Right ventricle myocardium superior (tissue), 1 donor: ENCODE data around the gene FDXACB1. TPM values are rescaled to one million over a fixed set of nuclear protein-coding genes. Genes with fewer than 3 reads are reported as not detected.

Experiments used
- ATAC-seq: fragments of 200-7000 bp; cut with Tn5 transposase; one replicate; pipeline ENCODE4 v1.9.1; 2020; ENCODE audit warnings: mild to moderate bottlenecking; ENCODE audit not compliant: poor library complexity
- DNase-seq: peaks from one replicate; pipeline ENCODE4 v3.0.0-alpha.2; 2020
- intact Hi-C: fragments of 100-400 bp; cut with DNase I; formaldehyde crosslinking; loops from one replicate; pipeline ENCODE4 v1.11.2; 2022
- total RNA-seq: library from RNA; stranded (reverse); fragmentation: NEBNext Ultra II Directional; extraction: Animal tissue kit (Norgen Biotek cat#: 25700); gene quantifications from one replicate; pipeline ENCODE4 v1.2.1, GENCODE V29; 2021
- donor health status: DM: no; HTN: yes; CAD: no; lungs with severe emphysema.

The FDXACB1 gene
- total RNA-seq, 1 donor from 2014 or later, result 0.86 TPM

GRCh38 chr11:111829185-111829968, 49.6 kb downstream of the FDXACB1 start:
- DNase-seq (no peak), ATAC-seq (no peak)
- intact Hi-C loops, result no loop called here

GRCh38 chr11:111826322-111826950, 52.5 kb downstream of the FDXACB1 start:
- no peak for DNase-seq
- ATAC-seq, result no peak
- intact Hi-C loops, result no loop called here

Other genes starting within 250 kb of the FDXACB1 start
- gene PPP2R1B, start 112.8 kb downstream of the FDXACB1 start, total RNA-seq, result 7.7 TPM
- gene ALG9, start 7.6 kb downstream of the FDXACB1 start, total RNA-seq, result 12.4 TPM
- gene CFAP68, start 376 bp upstream of the FDXACB1 start, total RNA-seq, result 32.4 TPM
- gene CRYAB, start 32.6 kb upstream of the FDXACB1 start, total RNA-seq, result 6,403 TPM
- 42.4 TPM for gene HSPB2, start 33.6 kb upstream of the FDXACB1 start, total RNA-seq
- 1.7 TPM for gene C11orf52, start 39.7 kb upstream of the FDXACB1 start, total RNA-seq
- gene DIXDC1, start 58.2 kb upstream of the FDXACB1 start, total RNA-seq, result 19.3 TPM
- 154 TPM for gene DLAT, start 146.2 kb upstream of the FDXACB1 start, total RNA-seq
- 1.3 TPM for gene PIH1D2, start 194.9 kb upstream of the FDXACB1 start, total RNA-seq
- gene NKAPD1, start 195.1 kb upstream of the FDXACB1 start, total RNA-seq, result 6.5 TPM
- 173 TPM for gene TIMM8B, start 207.6 kb upstream of the FDXACB1 start, total RNA-seq
- 255 TPM for gene SDHD, start 207.7 kb upstream of the FDXACB1 start, total RNA-seq